Umbilical cord (tissue), 2 donors: ENCODE results near the gene ST3GAL3. TPM values are rescaled to one million over a fixed set of nuclear protein-coding genes. Genes with fewer than 3 reads are reported as not detected.

Experiments
- DNase-seq: peaks from one replicate; pipeline ENCODE4 v3.0.0-alpha.2; 2015; ENCODE audit warnings: low spot score
- total RNA-seq: library from RNA; depleted of rRNA; stranded (reverse); fragments of >200 nt; gene quantifications from one replicate; pipeline ENCODE4 v1.2.3, GENCODE V29; 2014; ENCODE audit warnings: low replicate concordance; ENCODE audit not compliant: insufficient read depth

ST3GAL3 gene
- total RNA-seq, 1 donor from 2014 or later: 36.6 TPM

GRCh38 chr1:43979528-43980254 is 272.4 kb downstream of the ST3GAL3 start:
- DNase-seq: peak; percentile 74

- DNase-seq: no peak
Measured at GRCh38 chr1:43980255-43981134, 273.2 kb downstream of the ST3GAL3 start.

Other genes with a start within 250 kb of the ST3GAL3 start
- 36.4 TPM for gene PTPRF, start 176.7 kb upstream of the ST3GAL3 start, total RNA-seq
- gene KDM4A, start 57.4 kb upstream of the ST3GAL3 start, total RNA-seq: 21.2 TPM
- 4.8 TPM for gene ARTN, start 226.3 kb downstream of the ST3GAL3 start, total RNA-seq
- 26.5 TPM for gene IPO13, start 239.4 kb downstream of the ST3GAL3 start, total RNA-seq